Glomerular visceral epithelial cell (primary cell): ENCODE data around the gene SLC1A1.
"Not testable (repeated sequence)": the region's sequence is repeated elsewhere in the genome, so short reads cannot be mapped to it uniquely, and the experiment has no call there.

ENCODE experiments used
- DNase-seq: peaks from one replicate; pipeline ENCODE4 v3.0.0-alpha.2; 2016; ENCODE audit errors: extremely low spot score

SLC1A1 gene

GRCh38 chr9:4506490-4506889 is 16.2 kb downstream of the SLC1A1 start:
- DNase-seq = no peak

- DNase-seq = no peak
Measured at GRCh38 chr9:4507306-4508130, 17.2 kb downstream of the SLC1A1 start.

GRCh38 chr9:4508246-4508906 is 18.1 kb downstream of the SLC1A1 start:
- peak; percentile 86 for DNase-seq

GRCh38 chr9:4508907-4509589 is 18.8 kb downstream of the SLC1A1 start:
- peak; percentile 90 for DNase-seq

- DNase-seq = no peak
Measured at GRCh38 chr9:4509590-4509984, 19.3 kb downstream of the SLC1A1 start.

- DNase-seq = no peak
Measured at GRCh38 chr9:4510546-4511322, 20.5 kb downstream of the SLC1A1 start.

GRCh38 chr9:4514252-4515128 is 24.2 kb downstream of the SLC1A1 start:
- DNase-seq = no peak

- no peak for DNase-seq
Measured at GRCh38 chr9:4515958-4516375, 25.7 kb downstream of the SLC1A1 start.

GRCh38 chr9:4517274-4517673 is 27.0 kb downstream of the SLC1A1 start:
- peak; percentile 59 for DNase-seq

- DNase-seq = no peak
Measured at GRCh38 chr9:4519604-4520003, 29.3 kb downstream of the SLC1A1 start.

GRCh38 chr9:4520055-4520454 is 29.8 kb downstream of the SLC1A1 start:
- DNase-seq = no peak

- no peak for DNase-seq
Measured at GRCh38 chr9:4530375-4530774, 40.1 kb downstream of the SLC1A1 start.

GRCh38 chr9:4530831-4531230 is 40.6 kb downstream of the SLC1A1 start:
- DNase-seq = not testable (repeated sequence)

GRCh38 chr9:4531355-4531754 is 41.1 kb downstream of the SLC1A1 start:
- not testable (repeated sequence) for DNase-seq

- DNase-seq = not testable (repeated sequence)
Measured at GRCh38 chr9:4533881-4534280, 43.6 kb downstream of the SLC1A1 start.

- not testable (repeated sequence) for DNase-seq
Measured at GRCh38 chr9:4536196-4536595, 45.9 kb downstream of the SLC1A1 start.

- peak; percentile 45 for DNase-seq
Measured at GRCh38 chr9:4537581-4537980, 47.3 kb downstream of the SLC1A1 start.

GRCh38 chr9:4538107-4538506 is 47.8 kb downstream of the SLC1A1 start:
- no peak for DNase-seq

GRCh38 chr9:4538621-4539020 is 48.4 kb downstream of the SLC1A1 start:
- DNase-seq = no peak

- DNase-seq = no peak
Measured at GRCh38 chr9:4540425-4540824, 50.2 kb downstream of the SLC1A1 start.

GRCh38 chr9:4541281-4541680 is 51.0 kb downstream of the SLC1A1 start:
- no peak for DNase-seq
